ENCODE data around the gene ERC2.
"Not testable (repeated sequence)": the region's sequence is repeated elsewhere in the genome, so short reads cannot be mapped to it uniquely, and the experiment has no call there.

The ERC2 gene

GRCh38 chr3:56468184-56469106, at the start of gene ERC2:
Gene ERC2 (minus strand): TSS chr3:56468467.
- DNase-seq (ENCODE audit: low read depth): peak; percentile 9

- DNase-seq (ENCODE audit: low read depth): no peak
These were observed 34.5 kb upstream of the ERC2 start for GRCh38 chr3:56502738-56503137.

- DNase-seq (ENCODE audit: low read depth): not testable (repeated sequence)
These were observed 28.1 kb upstream of the ERC2 start for GRCh38 chr3:56496376-56496775.

- peak; percentile 71 for DNase-seq (ENCODE audit: low read depth)
These were observed 26.5 kb upstream of the ERC2 start for GRCh38 chr3:56494679-56495322.

GRCh38 chr3:56491566-56491965, 23.3 kb upstream of the ERC2 start:
- DNase-seq (ENCODE audit: low read depth): no peak

- no peak for DNase-seq (ENCODE audit: low read depth)
These were observed 20.7 kb upstream of the ERC2 start for GRCh38 chr3:56488812-56489600.

GRCh38 chr3:56484525-56485032, 16.3 kb upstream of the ERC2 start:
- no peak for DNase-seq (ENCODE audit: low read depth)

GRCh38 chr3:56484122-56484521, 15.9 kb upstream of the ERC2 start:
- DNase-seq (ENCODE audit: low read depth): no peak

- no peak for DNase-seq (ENCODE audit: low read depth)
These were observed 9.4 kb upstream of the ERC2 start for GRCh38 chr3:56477646-56478045.

GRCh38 chr3:56476771-56477170, 8.5 kb upstream of the ERC2 start:
- DNase-seq (ENCODE audit: low read depth): no peak

GRCh38 chr3:56471771-56472170, 3.5 kb upstream of the ERC2 start:
- DNase-seq (ENCODE audit: low read depth): no peak

GRCh38 chr3:56469141-56469540, 874 bp upstream of the ERC2 start:
- no peak for DNase-seq (ENCODE audit: low read depth)

GRCh38 chr3:56467801-56468183, 475 bp downstream of the ERC2 start:
- no peak for DNase-seq (ENCODE audit: low read depth)

GRCh38 chr3:56467108-56467507, 1.2 kb downstream of the ERC2 start:
- DNase-seq (ENCODE audit: low read depth): peak; percentile 36

- no peak for DNase-seq (ENCODE audit: low read depth)
These were observed 8.5 kb downstream of the ERC2 start for GRCh38 chr3:56459719-56460118.

GRCh38 chr3:56459104-56459496, 9.2 kb downstream of the ERC2 start:
- DNase-seq (ENCODE audit: low read depth): peak; percentile 1

- no peak for DNase-seq (ENCODE audit: low read depth)
These were observed 9.7 kb downstream of the ERC2 start for GRCh38 chr3:56458496-56459103.

- DNase-seq (ENCODE audit: low read depth): no peak
These were observed 12.2 kb downstream of the ERC2 start for GRCh38 chr3:56456117-56456516.

GRCh38 chr3:56453011-56453410, 15.3 kb downstream of the ERC2 start:
- no peak for DNase-seq (ENCODE audit: low read depth)

GRCh38 chr3:56452085-56452484, 16.2 kb downstream of the ERC2 start:
- no peak for DNase-seq (ENCODE audit: low read depth)

GRCh38 chr3:56443372-56443771, 24.9 kb downstream of the ERC2 start:
- no peak for DNase-seq (ENCODE audit: low read depth)

GRCh38 chr3:56428667-56429066, 39.6 kb downstream of the ERC2 start:
- no peak for DNase-seq (ENCODE audit: low read depth)
